GM18951 (cell line): ENCODE data around the gene KCNH6.

Source experiments
- POLR2A ChIP-seq: IDR thresholded peaks from 4 replicates; pipeline ENCODE4 v1.6.1; 2011; ENCODE audit warnings: mild to moderate bottlenecking; ENCODE audit not compliant: insufficient read length, insufficient read depth; ENCODE audit errors: extremely low read depth
- in situ Hi-C: fragments of 300-500 bp; cut with MboI; formaldehyde crosslinking; loops from one replicate; pipeline ENCODE4 v1.12.0; 2022; ENCODE audit warnings: low sequenced_read_pairs, mixed read lengths, inconsistent platforms; ENCODE audit not compliant: unreplicated experiment

The KCNH6 gene

GRCh38 chr17:63505341-63505740, 17.8 kb upstream of the KCNH6 start:
- TF ChIP-seq POLR2A, result no peak
- in situ Hi-C loops, result no loop called here

GRCh38 chr17:63506627-63507026, 16.5 kb upstream of the KCNH6 start:
- TF ChIP-seq POLR2A, result no peak
- in situ Hi-C loops, result no loop called here

- in situ Hi-C loops, result no loop called here
Measured at GRCh38 chr17:63511331-63511730, 11.8 kb upstream of the KCNH6 start.

GRCh38 chr17:63512388-63512787, 10.8 kb upstream of the KCNH6 start:
- in situ Hi-C loops, result no loop called here
- TF ChIP-seq POLR2A, result no peak

More at GRCh38 chr17:63511331-63511730, 11.8 kb upstream of the KCNH6 start:
- TF ChIP-seq POLR2A, result no peak

GRCh38 chr17:63512896-63513644, 10.1 kb upstream of the KCNH6 start:
- in situ Hi-C loops, result no loop called here
- no peak for TF ChIP-seq POLR2A

- TF ChIP-seq POLR2A, result no peak
- in situ Hi-C loops, result no loop called here
Measured at GRCh38 chr17:63514477-63514876, 8.7 kb upstream of the KCNH6 start.

GRCh38 chr17:63514974-63515373, 8.2 kb upstream of the KCNH6 start:
- TF ChIP-seq POLR2A, result no peak
- in situ Hi-C loops, result no loop called here

GRCh38 chr17:63515426-63515825, 7.7 kb upstream of the KCNH6 start:
- in situ Hi-C loops, result no loop called here
- no peak for TF ChIP-seq POLR2A

GRCh38 chr17:63516910-63517824, 6.0 kb upstream of the KCNH6 start:
- in situ Hi-C loops, result no loop called here
- no peak for TF ChIP-seq POLR2A

GRCh38 chr17:63517825-63518534, 5.2 kb upstream of the KCNH6 start:
- no peak for TF ChIP-seq POLR2A
- in situ Hi-C loops, result no loop called here

- TF ChIP-seq POLR2A, result no peak
- in situ Hi-C loops, result no loop called here
Measured at GRCh38 chr17:63519116-63519881, 3.9 kb upstream of the KCNH6 start.
